ENCODE measurements around the gene TNP2. TPM values are rescaled to one million over a fixed set of nuclear protein-coding genes. Genes with fewer than 3 reads are reported as not detected.

TNP2 gene
- polyA plus RNA-seq, 4 donors, result not detected

DNA sequence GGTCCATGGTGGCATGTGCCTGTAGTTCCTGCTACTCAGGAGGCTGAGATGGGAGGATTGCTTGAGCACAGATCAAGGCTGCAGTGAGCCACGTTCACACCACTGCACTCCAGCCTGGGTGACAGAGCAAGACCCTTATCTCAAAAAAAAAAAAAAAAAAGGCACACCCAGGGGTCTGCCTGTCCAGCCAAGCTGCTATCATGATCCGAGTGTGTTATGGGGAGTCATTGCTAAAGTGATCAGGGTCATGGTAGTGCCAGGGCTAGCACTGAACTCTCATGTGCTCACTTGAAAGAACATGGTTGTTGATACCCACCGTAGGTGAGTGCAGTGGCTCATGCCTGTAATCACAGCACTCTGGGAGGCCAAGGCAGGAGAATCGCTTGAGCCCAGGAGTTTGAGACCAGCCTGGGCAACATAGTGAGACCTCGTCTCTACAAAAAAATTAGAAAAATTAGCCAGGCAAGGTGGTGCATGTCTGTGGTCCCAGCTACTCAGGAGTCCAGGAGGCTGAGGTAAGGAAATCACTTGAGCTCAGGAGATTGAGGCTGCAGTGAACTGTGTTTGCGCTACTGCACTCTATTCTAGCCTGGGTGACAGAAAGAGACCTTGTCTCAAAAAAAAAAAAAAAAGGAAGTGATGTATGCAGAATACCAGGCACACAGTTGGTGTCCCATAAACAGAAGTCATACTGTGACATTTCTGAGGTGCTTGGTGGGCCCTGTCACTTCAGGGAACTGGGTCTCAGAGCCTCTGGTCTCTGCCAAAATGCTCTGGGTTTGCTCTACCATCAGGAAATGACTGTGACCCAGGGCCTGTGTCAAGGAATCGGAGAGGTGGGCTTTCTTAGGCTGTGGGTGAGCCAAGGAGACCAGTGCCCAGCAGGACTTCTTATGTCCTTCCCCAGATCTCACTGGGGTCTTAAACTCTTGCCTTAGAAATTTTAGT, 9.8 kb upstream of the TNP2 start:
- DNase-seq (ENCODE audit: low read depth in 4 of 4, low spot score in 3 of 4), result no peak

DNA sequence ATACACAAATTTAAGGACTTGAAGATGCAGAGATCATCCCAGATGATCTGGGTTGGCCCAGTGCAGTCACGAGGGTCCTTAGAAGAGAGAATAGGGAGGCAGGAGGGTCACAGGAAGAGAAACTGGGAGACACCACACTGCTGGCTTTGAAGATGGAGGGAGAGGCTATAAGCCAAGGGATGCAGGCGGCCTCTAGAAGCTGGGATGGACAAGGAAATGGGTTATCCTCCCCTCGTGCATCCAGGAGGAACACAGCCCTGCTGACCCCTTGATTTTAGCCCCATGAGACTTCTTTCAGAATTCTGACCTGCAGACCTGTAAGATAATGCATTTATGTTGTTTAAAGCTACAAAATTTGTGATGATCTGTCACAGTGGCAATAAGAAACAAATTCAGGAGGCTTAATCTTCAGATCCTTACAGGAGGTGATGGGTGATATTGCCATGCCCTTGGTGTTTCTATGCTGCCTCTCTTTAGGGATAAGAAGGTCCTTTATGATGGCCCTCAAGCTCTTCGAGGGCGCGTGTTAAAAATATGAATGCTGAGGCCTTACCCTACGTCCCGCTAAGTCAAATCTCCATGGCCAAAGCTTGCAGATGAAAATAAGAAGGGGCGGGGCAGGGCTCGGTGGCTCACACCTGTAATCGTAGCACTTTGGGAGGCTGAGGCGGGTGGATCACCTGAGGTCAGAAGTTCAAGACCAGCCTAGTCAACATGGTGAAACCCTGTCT, 8.6 kb upstream of the TNP2 start:
- no peak for DNase-seq (ENCODE audit: low read depth in 4 of 4, low spot score in 3 of 4)

DNA sequence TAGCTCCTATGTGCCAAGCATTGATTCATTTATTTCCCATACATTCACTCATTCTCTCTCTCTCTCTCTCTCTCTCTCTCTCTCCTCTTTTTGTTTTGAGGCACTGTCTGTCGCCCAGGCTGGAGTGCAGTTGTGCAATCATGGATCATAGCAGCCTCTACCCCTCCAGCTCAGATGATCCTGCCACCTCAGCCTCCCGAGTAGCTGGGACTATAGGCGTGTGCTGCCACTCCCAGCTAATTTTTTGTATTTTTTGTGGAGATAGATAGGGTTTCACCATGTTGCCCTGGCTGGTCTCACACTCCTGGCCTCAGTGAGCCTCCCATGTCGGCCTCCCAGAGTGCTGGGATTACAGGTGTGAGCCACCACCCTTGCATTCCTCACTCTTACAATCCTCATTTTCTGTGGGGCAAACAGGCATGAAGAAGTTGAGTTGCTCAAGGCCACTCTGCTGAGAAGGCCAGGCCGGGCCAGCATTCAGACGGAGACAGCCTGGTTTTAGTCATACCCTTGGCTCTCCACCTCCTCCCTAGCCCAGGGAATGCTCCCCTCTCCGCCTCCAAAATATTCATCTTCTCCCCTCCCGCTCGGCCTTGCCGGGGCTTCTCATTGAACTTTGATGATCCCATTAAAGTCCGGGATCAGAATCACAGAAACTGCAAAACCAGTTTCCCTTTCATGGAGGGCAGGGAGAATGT, 7.9 kb upstream of the TNP2 start:
- DNase-seq (ENCODE audit: low read depth in 4 of 4, low spot score in 3 of 4), result no peak

DNA sequence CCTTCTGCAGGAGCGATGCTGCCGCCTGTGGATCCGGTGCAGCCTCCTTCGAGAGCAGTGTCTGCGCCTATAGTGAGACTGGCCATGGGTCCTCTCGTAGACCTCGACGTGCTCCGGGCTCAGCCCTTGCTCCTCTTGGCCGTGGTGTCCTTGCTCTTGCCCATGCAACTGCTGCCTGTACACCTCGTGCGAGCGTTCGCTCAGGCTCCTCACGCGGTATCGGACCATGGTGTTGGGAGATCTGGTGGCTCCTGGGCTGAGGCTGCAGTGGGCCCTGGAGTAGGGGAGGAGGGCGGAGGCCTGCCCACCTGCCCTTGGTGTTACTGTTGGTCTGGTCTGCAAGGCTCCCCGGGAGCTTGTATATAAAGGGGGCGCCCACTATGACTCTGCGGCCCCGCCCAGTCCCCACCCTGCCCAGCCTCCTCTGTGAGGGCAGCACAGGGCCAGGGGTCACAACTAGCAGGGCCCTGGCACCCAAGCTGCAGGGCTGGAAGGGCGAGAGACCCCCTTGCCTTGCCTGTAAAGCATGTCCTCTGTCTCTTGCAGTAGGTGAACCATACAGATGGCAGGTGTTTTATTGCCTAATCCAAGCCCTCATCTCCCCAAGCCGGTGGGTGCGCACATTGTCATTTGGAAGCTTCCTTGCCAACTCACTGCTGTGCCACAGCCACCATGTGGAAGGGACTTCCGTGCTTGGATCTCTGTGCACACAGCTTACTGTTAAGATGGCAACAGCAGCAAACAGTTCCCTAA, 7.2 kb upstream of the TNP2 start, which contains the start of gene PRM2:
Gene PRM2 (minus strand): TSS at position 338 of the 753 bp plus-strand sequence. CDS start 110 bp downstream, at position 228.
- DNase-seq (ENCODE audit: low read depth in 4 of 4, low spot score in 3 of 4), result no peak

DNA sequence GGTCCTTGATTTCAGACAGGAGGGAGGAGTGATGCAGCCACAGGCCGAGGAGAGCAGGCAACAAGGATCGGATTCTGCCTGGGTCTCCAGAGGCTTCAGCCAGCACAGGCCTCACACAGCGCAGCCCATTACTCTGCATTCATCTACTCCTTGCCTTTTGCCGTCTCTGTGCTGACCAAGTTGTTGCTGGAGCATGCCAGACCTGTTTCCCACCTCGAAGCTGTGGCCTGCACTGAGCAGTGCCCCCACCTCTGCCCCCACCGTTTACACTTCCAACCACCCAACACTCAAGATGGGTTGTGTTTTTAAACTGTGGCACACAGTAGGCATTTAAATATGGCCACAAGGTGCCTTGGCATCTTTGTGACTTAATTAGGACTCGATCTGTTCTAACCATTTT, 5.8 kb upstream of the TNP2 start:
- DNase-seq (ENCODE audit: low read depth in 4 of 4, low spot score in 3 of 4), result no peak

DNA sequence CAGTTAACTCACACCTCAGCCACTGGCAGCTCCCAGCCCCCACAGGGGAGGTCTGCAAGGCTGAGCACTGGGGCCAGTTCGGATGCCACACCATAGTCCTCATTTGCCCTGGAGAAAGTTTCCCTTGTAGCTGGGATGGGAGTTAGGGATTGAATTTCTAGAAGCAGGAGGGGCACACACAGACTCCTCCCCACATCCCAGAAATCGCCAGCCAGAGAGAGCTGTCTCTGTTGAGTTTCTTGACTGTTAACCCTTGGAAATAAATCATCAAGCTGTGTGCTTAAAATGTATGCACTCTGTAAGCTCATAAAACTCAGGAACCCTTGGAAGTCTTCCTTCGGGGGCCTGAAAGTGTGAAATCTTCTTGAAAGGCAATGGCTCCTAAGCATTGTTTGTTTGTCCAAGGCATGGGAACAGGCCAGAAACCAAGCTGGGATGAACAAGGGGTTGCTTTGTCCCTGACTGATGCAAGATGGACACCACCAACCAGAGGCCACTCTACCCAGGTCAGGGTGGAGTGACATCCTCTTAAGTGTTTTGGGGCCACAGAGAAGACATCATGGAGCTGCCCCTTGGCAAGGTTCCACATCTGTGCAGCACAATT, 4.7 kb upstream of the TNP2 start:
- DNase-seq (ENCODE audit: low read depth in 4 of 4, low spot score in 3 of 4), result peak in 1 of 4 donors; percentile 79

DNA sequence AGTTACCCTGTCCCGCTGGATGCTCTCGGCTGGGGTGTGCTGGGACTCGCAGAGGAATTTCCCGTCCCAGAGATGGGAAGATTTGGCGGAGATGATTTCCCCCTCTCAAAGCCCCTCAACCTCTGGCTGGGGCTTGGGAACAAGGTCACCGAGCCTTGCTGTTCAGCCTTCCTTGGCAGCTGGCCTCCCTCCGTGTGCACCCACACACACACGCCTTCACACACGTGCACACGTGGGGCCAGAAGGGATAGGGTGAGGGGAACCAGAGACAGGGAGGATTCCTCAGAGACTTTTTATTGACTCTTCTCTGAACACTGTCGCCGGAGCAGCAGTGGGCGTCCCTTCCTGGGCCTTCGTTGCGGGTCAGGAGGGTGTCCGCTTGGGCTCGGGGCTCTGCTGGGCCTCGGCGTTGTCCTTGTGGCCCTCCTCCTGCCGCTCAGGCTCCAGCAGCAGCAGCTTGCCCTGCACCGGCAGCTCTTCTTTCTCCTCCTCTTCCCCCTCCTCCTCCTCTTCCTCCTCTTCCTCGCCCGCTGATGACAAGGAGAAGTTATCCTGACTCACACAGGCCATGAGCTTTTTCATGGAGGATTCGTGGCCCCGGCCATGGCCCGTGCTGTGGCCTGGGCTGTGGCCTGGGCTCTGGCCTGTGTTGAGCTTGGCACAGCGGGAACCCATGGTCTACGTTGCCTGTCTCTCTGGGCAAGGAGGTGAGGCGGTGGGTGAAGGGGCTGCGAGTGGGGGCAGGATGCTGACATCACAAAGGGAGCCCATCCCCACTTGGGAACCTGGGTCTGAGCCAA, 4.0 kb upstream of the TNP2 start, which contains the start of gene PRM3:
Gene PRM3 (minus strand): TSS at position 709 of the 800 bp plus-strand sequence. CDS start 34 bp downstream, at position 675.
- DNase-seq (ENCODE audit: low read depth in 4 of 4, low spot score in 3 of 4), result no peak

DNA sequence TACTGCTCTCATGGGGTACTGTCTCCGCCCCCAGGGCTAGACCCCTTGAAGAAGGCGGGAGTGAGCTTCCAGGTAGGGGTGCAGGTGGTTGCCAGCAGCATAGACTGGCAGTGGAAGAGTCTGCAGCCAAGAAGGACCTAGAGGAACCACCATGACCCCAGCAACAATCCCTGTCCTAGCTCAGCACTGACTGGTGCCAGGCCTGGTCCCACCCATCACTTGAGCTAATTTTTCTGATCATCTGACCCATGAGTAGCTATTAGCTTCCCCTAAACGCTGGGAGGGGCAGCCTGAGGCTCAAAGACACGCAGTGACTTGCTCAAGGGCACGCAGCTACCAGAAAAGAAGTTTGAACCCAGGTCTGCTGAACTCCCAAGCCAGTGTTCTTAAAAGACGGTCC, 3.4 kb upstream of the TNP2 start:
- no peak for DNase-seq (ENCODE audit: low read depth in 4 of 4, low spot score in 3 of 4)

DNA sequence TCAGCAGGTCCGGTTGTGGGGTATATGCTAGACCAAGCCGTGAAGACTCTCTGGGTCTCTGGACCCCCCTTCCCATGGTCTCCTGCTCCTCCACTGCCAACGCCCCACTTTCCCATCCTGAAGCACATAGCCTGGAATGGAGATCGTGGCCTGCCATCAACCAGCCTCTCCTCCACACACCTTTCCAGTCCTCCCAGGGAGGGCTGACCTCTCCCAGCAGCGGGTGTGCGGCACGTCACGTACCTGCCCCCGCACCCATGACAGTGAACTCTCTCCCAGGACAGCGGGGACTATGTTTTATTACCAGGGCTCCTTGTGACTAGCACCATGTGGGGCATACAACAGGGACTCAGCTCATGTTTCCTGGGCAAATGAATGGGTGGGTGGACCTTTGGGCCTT, 2.5 kb upstream of the TNP2 start:
- DNase-seq (ENCODE audit: low read depth in 4 of 4, low spot score in 3 of 4), result no peak

DNA sequence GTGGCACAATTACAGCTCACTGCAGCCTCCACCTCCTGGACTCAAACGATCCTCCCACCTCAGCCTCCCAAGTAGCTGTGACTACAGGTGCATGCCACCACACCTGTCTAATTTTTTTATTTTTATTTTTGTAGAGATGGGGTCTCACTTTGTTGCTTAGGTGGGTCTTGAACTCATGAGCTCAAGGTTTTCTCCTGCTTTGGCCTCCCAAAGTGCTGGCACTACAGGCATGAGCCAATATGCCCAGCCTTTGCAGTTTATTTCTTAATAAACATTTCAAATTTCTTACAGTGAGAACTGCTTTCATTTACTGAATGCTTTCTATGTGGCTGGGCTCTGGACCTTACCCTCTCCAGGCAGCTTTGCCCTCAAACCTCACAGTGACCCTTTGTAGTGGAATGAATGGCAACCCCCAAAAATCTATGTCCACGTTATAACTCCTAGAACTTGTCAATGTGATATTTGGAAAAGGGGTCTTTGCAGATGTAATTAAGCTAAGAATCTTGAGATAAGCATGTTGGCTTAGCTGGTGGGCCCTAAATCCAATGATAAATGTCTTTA, 1.6 kb upstream of the TNP2 start:
- no peak for DNase-seq (ENCODE audit: low read depth in 4 of 4, low spot score in 3 of 4)

DNA sequence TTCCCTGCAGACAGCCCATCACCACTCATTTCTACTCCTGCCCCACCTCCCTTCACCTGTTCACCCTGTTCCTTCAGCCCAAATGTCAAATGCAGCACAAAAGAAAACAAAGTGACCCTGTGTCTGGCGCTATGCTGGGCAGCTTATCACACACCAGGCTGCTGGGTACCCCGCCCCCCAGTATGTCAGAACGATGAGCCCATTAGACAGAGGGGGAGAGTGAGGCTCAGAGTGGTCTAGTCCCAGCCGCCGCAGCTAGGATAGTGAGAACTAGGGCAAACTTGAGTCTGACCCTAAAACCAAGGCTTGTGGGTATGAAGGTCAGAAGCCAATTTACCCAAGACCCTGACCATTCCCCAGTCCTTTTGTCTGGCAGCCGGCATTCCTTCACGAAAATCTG, 4.0 kb downstream of the TNP2 start:
- no peak for DNase-seq (ENCODE audit: low read depth in 4 of 4, low spot score in 3 of 4)

DNA sequence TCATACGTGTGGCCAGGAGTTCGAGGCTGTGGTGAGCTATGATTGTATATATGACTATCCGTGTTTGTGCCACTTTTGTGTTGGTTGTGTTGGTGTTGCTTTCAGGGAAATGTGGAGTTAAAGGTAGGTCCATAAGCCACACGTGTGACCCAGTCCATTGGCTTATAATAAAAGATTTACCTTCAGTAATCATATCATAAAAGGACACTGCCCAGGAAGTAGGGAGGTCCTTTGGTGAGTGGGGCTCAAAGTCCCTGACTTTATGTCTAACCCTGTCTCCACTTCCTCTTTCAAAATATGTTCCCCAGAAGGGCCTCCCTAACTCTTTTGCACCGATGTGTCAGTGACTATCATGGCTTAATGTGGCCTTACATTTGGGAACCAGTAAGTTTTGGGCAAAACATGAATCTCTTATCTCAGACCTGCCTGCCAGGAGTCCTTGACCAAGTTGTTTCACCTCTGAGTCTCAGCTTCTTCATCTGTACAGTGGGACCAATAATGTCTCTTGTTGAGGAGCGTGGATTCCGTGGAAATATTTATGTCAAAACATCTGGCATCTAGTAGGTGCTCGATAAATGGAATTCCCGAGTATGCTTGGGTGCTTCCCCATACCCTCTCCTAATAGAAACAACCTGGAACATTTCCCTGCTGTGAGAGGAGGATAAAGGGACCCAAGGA, 4.8 kb downstream of the TNP2 start:
- no peak for DNase-seq (ENCODE audit: low read depth in 4 of 4, low spot score in 3 of 4)

DNA sequence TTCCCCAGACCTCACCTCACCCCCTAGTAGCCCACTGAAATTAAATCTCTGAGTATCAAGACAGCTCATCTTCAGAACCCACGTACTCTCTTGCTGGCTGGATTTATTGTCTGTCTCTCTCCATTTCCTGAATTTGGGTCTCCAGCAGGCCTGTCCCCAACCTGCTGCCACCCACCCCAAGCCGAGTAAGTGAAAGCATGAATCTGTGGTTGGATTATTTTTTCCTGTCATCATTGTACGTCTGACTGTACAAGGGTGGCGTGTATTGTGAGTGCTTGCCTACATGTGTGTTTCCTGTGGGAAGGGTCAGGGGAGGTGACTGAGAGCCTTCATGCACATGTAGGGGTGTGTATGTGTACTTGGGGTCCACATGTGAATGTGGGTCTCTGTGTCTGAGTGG, 5.4 kb downstream of the TNP2 start:
- no peak for DNase-seq (ENCODE audit: low read depth in 4 of 4, low spot score in 3 of 4)

DNA sequence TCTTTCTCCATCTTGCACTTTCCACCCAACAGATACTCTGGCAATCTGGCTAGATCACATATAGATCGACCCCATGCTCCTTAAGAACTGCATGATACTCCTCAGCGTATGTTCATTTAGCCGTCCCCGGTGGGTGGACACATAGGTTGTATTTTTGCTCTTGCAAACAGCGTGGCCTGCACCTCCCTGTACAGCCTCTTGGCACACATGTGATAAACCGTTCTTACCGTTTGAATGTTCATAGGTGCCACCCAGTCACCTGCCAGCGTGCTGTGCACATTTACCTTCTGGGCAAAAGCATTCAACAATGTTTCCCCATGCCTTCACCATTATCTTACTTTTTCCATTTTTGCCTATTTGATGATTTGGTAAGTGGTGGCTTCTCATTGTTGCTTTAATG, 6.2 kb downstream of the TNP2 start:
- no peak for DNase-seq (ENCODE audit: low read depth in 4 of 4, low spot score in 3 of 4)

DNA sequence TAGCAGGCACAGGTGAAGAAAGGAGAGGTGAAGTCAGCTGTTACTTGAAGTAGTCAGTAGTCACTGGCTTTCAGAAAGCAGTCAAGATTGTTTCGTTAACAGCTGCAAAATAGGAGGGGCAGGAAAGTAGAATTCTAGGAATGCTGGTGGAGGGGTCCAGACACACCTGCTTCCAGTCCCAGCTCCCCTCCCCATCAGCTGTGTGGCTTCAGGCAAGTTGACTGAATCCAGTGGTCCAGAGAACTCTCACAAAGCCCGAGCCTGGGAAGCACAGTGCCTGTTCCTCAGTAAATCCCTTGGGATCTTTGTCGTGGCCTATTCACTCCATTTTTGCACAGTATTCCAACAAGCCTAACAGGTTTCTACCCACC, 8.5 kb downstream of the TNP2 start:
- DNase-seq (ENCODE audit: low read depth in 4 of 4, low spot score in 3 of 4), result no peak

DNA sequence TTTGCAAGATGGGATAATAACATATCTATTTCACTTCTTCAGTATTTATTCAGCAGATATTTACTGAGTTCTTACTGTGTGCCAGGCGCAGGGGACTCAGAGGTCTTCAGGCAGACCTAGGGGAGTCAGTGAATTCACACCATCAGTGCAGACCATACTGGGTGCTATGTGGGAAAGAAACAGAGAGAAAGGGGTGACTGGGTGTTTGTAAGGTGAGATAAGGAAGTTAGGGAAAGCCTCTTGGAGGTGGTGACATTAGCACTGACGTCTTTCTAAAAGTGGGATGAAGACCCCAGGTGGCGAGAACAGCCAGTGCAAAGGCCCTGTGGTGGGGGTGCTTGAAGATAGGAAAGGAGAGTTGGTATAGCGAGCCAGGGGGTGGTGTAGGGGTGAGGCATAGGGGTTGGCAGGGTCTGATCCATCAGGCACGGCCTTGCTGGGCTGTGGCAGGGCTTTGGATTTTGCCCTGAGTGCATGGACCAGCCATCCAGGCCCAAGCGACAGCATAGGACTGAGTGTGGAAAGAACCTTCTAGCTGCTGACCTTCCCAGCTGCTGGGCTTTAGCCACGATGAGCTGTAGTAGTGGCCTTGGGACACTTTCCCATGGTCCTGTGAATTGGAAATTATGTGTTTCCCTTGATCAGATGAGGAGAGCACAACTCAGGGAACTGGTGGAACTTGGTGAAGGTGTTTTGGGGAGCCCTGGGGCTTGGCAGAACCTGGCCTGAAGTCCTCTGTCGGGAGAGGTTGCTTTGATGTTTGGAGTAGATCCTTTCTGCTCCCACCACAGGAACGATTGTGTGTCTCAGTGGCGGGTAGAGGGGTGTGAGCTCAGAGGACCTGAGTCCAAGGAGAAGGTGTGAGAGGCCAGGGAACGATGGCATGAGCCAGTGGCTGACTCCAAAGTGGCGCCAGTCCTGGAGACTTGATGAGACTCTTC, 9.2 kb downstream of the TNP2 start:
- no peak for DNase-seq (ENCODE audit: low read depth in 4 of 4, low spot score in 3 of 4)

Data from right renal pelvis (tissue), 4 donors.